SU-DHL-6 (cell line): ENCODE data around the gene TMPRSS2.

Experiments used
- H2AFZ ChIP-seq: fragments of 200-600 bp; sonication (generic); 2 replicates; pipeline ENCODE4 v1.6.1; 2014; ENCODE audit warnings: low read depth, mild to moderate bottlenecking, moderate library complexity, mixed read lengths, antibody characterized with exemption, low read length; ENCODE audit not compliant: severe bottlenecking
- H3F3A ChIP-seq: fragments of 200-600 bp; shearing (Covaris generic); 2 replicates; pipeline ENCODE4 v1.6.0; 2016; ENCODE audit warnings: antibody characterized with exemption, mild to moderate bottlenecking; ENCODE audit not compliant: insufficient read depth
- H3K27ac ChIP-seq: fragments of 200-600 bp; sonication (generic); 2 replicates; pipeline ENCODE4 v1.5.1; 2016; ENCODE audit warnings: low read depth, mild to moderate bottlenecking, low read length, moderate library complexity, mixed read lengths
- H3K27me3 ChIP-seq: fragments of 200-600 bp; sonication (generic), shearing (Covaris generic); 2 replicates; pipeline ENCODE4 v1.6.0; 2014; ENCODE audit warnings: mild to moderate bottlenecking, low read length
- H3K36me3 ChIP-seq: fragments of 200-600 bp; sonication (generic); 2 replicates; pipeline ENCODE4 v1.6.1; 2014; ENCODE audit warnings: mild to moderate bottlenecking, low read length, mixed read lengths
- H3K4me2 ChIP-seq: fragments of 300-600, 200-600 bp; shearing (Covaris generic), sonication (generic); 2 replicates; pipeline ENCODE4 v1.6.0; 2014; ENCODE audit warnings: low read length, low read depth, mild to moderate bottlenecking; ENCODE audit not compliant: poor library complexity, severe bottlenecking
- H3K4me3 ChIP-seq: fragments of 200-600 bp; sonication (generic); 2 replicates; pipeline ENCODE4 v1.5.1; 2014; ENCODE audit warnings: antibody characterized with exemption, low read length, mild to moderate bottlenecking, mixed read lengths; ENCODE audit not compliant: insufficient read depth, poor library complexity, severe bottlenecking
- H3K79me2 ChIP-seq: fragments of 200-600 bp; sonication (generic); 2 replicates; pipeline ENCODE4 v1.6.1; 2014; ENCODE audit warnings: mild to moderate bottlenecking, low read length, moderate library complexity; ENCODE audit not compliant: insufficient read depth
- H3K9ac ChIP-seq: fragments of 200-600 bp; sonication (generic); 2 replicates; pipeline ENCODE4 v1.7.0; 2014; ENCODE audit warnings: mild to moderate bottlenecking, low read length
- H3K9me2 ChIP-seq: fragments of 200-600 bp; sonication (generic); replicated peaks from 2 replicates; pipeline ENCODE4 v1.6.1; 2014; ENCODE audit warnings: low read length; ENCODE audit not compliant: insufficient read depth
- H3K9me3 ChIP-seq: fragments of 200-600 bp; sonication (generic); 2 replicates; pipeline ENCODE4 v1.6.1; 2014; ENCODE audit warnings: low read length, mixed read lengths; ENCODE audit not compliant: insufficient read depth
- H4K20me1 ChIP-seq: fragments of 200-600 bp; sonication (generic); 2 replicates; pipeline ENCODE4 v1.6.1; 2014; ENCODE audit warnings: low read depth, mild to moderate bottlenecking, antibody characterized with exemption, low read length, moderate library complexity, mixed read lengths
- CTCF ChIP-seq: fragments of 200-600 bp; sonication (generic); IDR thresholded peaks from one replicate; pipeline ENCODE4 v1.5.1; 2017; ENCODE audit warnings: antibody characterized with exemption, mild to moderate bottlenecking, low read length, moderate library complexity; ENCODE audit not compliant: insufficient read depth, poor library complexity, severe bottlenecking
- EZH2phosphoT487 ChIP-seq: fragments of 200-600 bp; sonication (generic), shearing (Covaris generic); conservative IDR thresholded peaks from 2 replicates; pipeline ENCODE4 v1.6.1; 2018; ENCODE audit warnings: mild to moderate bottlenecking, antibody characterized with exemption, low read length, moderate library complexity, mixed read lengths

Gene TMPRSS2

GRCh38 chr21:41497788-41498187 lies 10.2 kb downstream of the TMPRSS2 start:
- H3K9me2 ChIP-seq: no peaks in the 10 kb centered on the region
- no peak overlapping the region for H3K27ac ChIP-seq
- H3K79me2 ChIP-seq: no peaks in the 10 kb centered on the region
- H3K9me3 ChIP-seq: no peaks in the 10 kb centered on the region
- H3K4me2 ChIP-seq: no peak overlapping the region
- no peak overlapping the region for H3K4me3 ChIP-seq
- H3F3A ChIP-seq: no peaks in the 10 kb centered on the region
- no peaks in the 10 kb centered on the region for H4K20me1 ChIP-seq
- no peak for TF ChIP-seq CTCF
- no peak for TF ChIP-seq EZH2phosphoT487
- no peaks in the 10 kb centered on the region for H3K36me3 ChIP-seq
- no peak overlapping the region for H3K9ac ChIP-seq
- no peak overlapping the region for H2AFZ ChIP-seq
- no peaks in the 10 kb centered on the region for H3K27me3 ChIP-seq

- TF ChIP-seq EZH2phosphoT487 (no peak), CTCF (no peak)
- no peak overlapping the region for H2AFZ ChIP-seq
- no peaks in the 10 kb centered on the region for H3K9me2 ChIP-seq
- no peak overlapping the region for H3K27ac ChIP-seq
- no peak overlapping the region for H3K4me3 ChIP-seq
- no peaks in the 10 kb centered on the region for H3K27me3 ChIP-seq
- no peaks in the 10 kb centered on the region for H3F3A ChIP-seq
- H3K9me3 ChIP-seq: no peaks in the 10 kb centered on the region
- H3K79me2 ChIP-seq: no peaks in the 10 kb centered on the region
- H4K20me1 ChIP-seq: no peaks in the 10 kb centered on the region
- no peak overlapping the region for H3K4me2 ChIP-seq
- H3K36me3 ChIP-seq: no peaks in the 10 kb centered on the region
- no peak overlapping the region for H3K9ac ChIP-seq
Measured at GRCh38 chr21:41497008-41497407, 10.9 kb downstream of the TMPRSS2 start.

- TF ChIP-seq EZH2phosphoT487 (no peak), CTCF (no peak)
- Histone ChIP-seq H3K27me3 (no peaks in the 10 kb centered on the region), H3F3A (no peaks in the 10 kb centered on the region), H2AFZ (no peak overlapping the region), H3K4me2 (no peak overlapping the region), H3K9ac (no peak overlapping the region), H3K4me3 (no peak overlapping the region), H3K9me3 (no peaks in the 10 kb centered on the region), H4K20me1 (no peaks in the 10 kb centered on the region), H3K79me2 (no peaks in the 10 kb centered on the region), H3K36me3 (no peaks in the 10 kb centered on the region), H3K9me2 (no peaks in the 10 kb centered on the region), H3K27ac (no peak overlapping the region)
Measured at GRCh38 chr21:41494242-41494641, 13.7 kb downstream of the TMPRSS2 start.

- Histone ChIP-seq H3K27ac (no peak overlapping the region), H3K79me2 (no peaks in the 10 kb centered on the region), H3K9me2 (no peaks in the 10 kb centered on the region), H3K9ac (no peak overlapping the region), H3K36me3 (no peaks in the 10 kb centered on the region), H3F3A (no peaks in the 10 kb centered on the region), H3K4me2 (no peak overlapping the region), H3K9me3 (no peaks in the 10 kb centered on the region), H3K4me3 (no peak overlapping the region), H4K20me1 (no peaks in the 10 kb centered on the region), H3K27me3 (no peaks in the 10 kb centered on the region), H2AFZ (no peak overlapping the region)
- TF ChIP-seq EZH2phosphoT487 (no peak), CTCF (no peak)
Measured at GRCh38 chr21:41491412-41491811, 16.5 kb downstream of the TMPRSS2 start.
